Esophagus squamous epithelium (tissue), 5 donors: ENCODE data around the gene LRP1B. TPM values are rescaled to one million over a fixed set of nuclear protein-coding genes. Genes with fewer than 3 reads are reported as not detected.

Experiments used
- DNase-seq: peaks from one replicate; lab custom pipeline; 2025; lab: John Stamatoyannopoulos, UW
- H3K27ac ChIP-seq, 4 donors: fragments of 200-600 bp; sonication (generic); one replicate each; pipeline ENCODE4 v1.5.1; 2016 to 2019; ENCODE audit warnings: mild to moderate bottlenecking in 1 of 4
- H3K27me3 ChIP-seq, 4 donors: fragments of 200-600 bp; sonication (generic); 1 replicate in 3 of 4; 2 replicates in 1 of 4; pipeline versions ENCODE4 v1.5.1 to v1.6.0; 2017 to 2021; ENCODE audit warnings: antibody characterized with exemption in 1 of 4
- H3K36me3 ChIP-seq, 3 donors: fragments of 200-600 bp; sonication (generic); one replicate each; pipeline ENCODE4 v1.5.1; 2016 to 2019
- H3K4me1 ChIP-seq, 3 donors: fragments of 200-600 bp; sonication (generic); one replicate each; pipeline ENCODE4 v1.5.1; 2017 to 2019
- H3K4me3 ChIP-seq, 4 donors: fragments of 200-600 bp; sonication (generic); 1 replicate in 3 of 4; 2 replicates in 1 of 4; pipeline ENCODE4 v1.5.1; 2016 to 2019; ENCODE audit warnings: mild to moderate bottlenecking in 2 of 4, moderate library complexity in 1 of 4
- H3K9me3 ChIP-seq, 3 donors: fragments of 200-600 bp; sonication (generic); one replicate each; pipeline ENCODE4 v1.5.1; 2016 to 2019
- CTCF ChIP-seq, 6 experiments: fragments of 450-650 bp in 4 of 6; fragments of 200-600 bp in 2 of 6; sonication (generic) in 2 of 6; IDR thresholded peaks; one replicate each; pipeline ENCODE4 v1.5.1; 2016 to 2019; ENCODE audit warnings: antibody characterized with exemption in 6 of 6, mild to moderate bottlenecking in 4 of 6, moderate library complexity in 4 of 6
- POLR2A ChIP-seq, 4 donors: fragments of 450-650 bp; IDR thresholded peaks; one replicate each; pipeline ENCODE4 v1.6.1; 2017; ENCODE audit warnings: antibody characterized with exemption in 4 of 4, mild to moderate bottlenecking in 4 of 4, moderate library complexity in 3 of 4
- WGBS, 2 donors: methylation state at CpG; one replicate each; pipeline ENCODE4 v1.1.5; 2018; 5-methylcytosine and 5-hydroxymethylcytosine counted together
- intact Hi-C: fragments of 100-400 bp; cut with DNase I; formaldehyde crosslinking; loops from one replicate; pipeline ENCODE4 v1.15.0; 2022
- total RNA-seq, 4 donors: library from RNA; depleted of rRNA; stranded (reverse); fragments of >200 nt; gene quantifications; one replicate each; pipeline ENCODE4 v1.1.0, GENCODE V29; 2016
- donor health status: DM: yes; HTN: yes; CAD: no.

LRP1B gene
- total RNA-seq, 4 donors from 2014 or later, result 0.04 to 1.1 (median 0.23) TPM

GRCh38 chr2:142076317-142076716, 54.5 kb downstream of the LRP1B start:
- Histone ChIP-seq H3K27ac (no peak overlapping the region), H3K36me3 (no peaks in the 10 kb centered on the region), H3K27me3 (no peaks in the 10 kb centered on the region), H3K4me1 (no peaks in the 10 kb centered on the region), H3K9me3 (no peaks in the 10 kb centered on the region), H3K4me3 (no peak overlapping the region)
- TF ChIP-seq POLR2A (IDR thresholded peaks at IDR 0.05) (no peak), CTCF (IDR thresholded peaks at IDR 0.05) (no peak)
- DNase-seq, result no peak
- intact Hi-C loops, result no loop called here
- WGBS, 2 donors, result 42 to 60% methylated on average over 2 of the region's 2 CpGs

GRCh38 chr2:142075826-142076225, 55.0 kb downstream of the LRP1B start:
- no peak for DNase-seq
- Histone ChIP-seq H3K27me3 (no peaks in the 10 kb centered on the region), H3K9me3 (no peaks in the 10 kb centered on the region), H3K27ac (no peak overlapping the region), H3K4me3 (no peak overlapping the region), H3K4me1 (no peaks in the 10 kb centered on the region), H3K36me3 (no peaks in the 10 kb centered on the region)
- TF ChIP-seq POLR2A (IDR thresholded peaks at IDR 0.05) (no peak), CTCF (IDR thresholded peaks at IDR 0.05) (no peak)
- whole genome bisulfite sequencing, 2 donors, result 60 to 79% methylated on average over 2 of the region's 2 CpGs
- intact Hi-C loops, result no loop called here

- intact Hi-C loops, result no loop called here
- no peak for TF ChIP-seq CTCF (IDR thresholded peaks at IDR 0.05)
- TF ChIP-seq POLR2A (IDR thresholded peaks at IDR 0.05), result no peak
- Histone ChIP-seq H3K27me3 (no peaks in the 10 kb centered on the region), H3K4me1 (no peaks in the 10 kb centered on the region), H3K27ac (no peak overlapping the region), H3K36me3 (no peaks in the 10 kb centered on the region), H3K9me3 (no peaks in the 10 kb centered on the region), H3K4me3 (no peak overlapping the region)
- WGBS, 2 donors, result 67% methylated on average over 4 of the region's 4 CpGs
- DNase-seq, result no peak
These were observed 61.4 kb downstream of the LRP1B start for GRCh38 chr2:142069251-142069888.

DNA sequence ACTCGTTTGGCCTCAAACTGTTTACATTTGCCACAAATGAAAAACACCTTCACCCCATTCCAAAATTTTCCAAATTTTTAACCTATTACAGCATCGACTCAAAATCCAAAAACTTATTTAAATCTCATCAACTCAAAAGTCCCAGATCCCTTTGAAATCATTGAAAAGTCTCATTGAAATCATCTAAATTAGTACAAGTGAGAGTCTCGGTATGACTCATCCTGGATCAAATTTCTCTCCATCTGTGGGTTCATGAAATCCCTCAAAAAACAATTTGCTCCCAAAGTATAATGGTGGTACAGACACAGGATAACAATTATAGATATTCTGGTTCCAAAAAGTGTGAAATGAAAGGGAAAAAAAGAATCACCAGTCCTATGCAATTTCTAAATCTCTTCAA, 65.1 kb downstream of the LRP1B start:
- Histone ChIP-seq H3K9me3 (no peaks in the 10 kb centered on the region), H3K4me1 (no peaks in the 10 kb centered on the region), H3K27ac (no peak overlapping the region), H3K36me3 (no peaks in the 10 kb centered on the region), H3K27me3 (no peaks in the 10 kb centered on the region), H3K4me3 (no peak overlapping the region)
- WGBS, 2 donors, result 69 to 70% methylated on average over 3 of the region's 3 CpGs
- DNase-seq, result no peak
- intact Hi-C loops, result no loop called here
- TF ChIP-seq CTCF (IDR thresholded peaks at IDR 0.05) (no peak), POLR2A (IDR thresholded peaks at IDR 0.05) (no peak)

DNA sequence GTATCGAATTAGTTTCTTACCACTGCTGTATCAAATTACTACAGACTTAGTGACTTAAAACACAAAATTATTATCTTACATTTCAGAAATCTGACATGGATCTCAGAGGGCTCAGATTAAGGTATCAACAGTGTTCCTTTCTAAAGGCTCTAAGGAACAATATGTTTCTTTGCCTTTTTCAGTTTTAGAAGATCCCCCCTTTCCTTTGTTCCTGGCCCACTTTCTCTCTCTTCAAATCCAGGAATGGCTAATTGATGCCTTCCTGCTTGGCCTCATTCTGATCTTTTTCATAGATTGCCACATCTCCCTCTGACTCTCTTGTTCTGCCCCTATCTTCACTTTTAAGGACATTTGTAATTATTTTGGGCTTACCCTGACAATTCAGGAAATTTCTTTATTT, 65.7 kb downstream of the LRP1B start:
- H3K27ac ChIP-seq, result no peak overlapping the region
- no peaks in the 10 kb centered on the region for H3K27me3 ChIP-seq
- no peaks in the 10 kb centered on the region for H3K36me3 ChIP-seq
- H3K4me3 ChIP-seq, result no peak overlapping the region
- no peak for TF ChIP-seq CTCF (IDR thresholded peaks at IDR 0.05)
- TF ChIP-seq POLR2A (IDR thresholded peaks at IDR 0.05), result no peak
- H3K9me3 ChIP-seq, result no peaks in the 10 kb centered on the region
- WGBS, 2 donors, result 57 to 67% methylated on average over 1 of the region's 1 CpG
- H3K4me1 ChIP-seq, result no peaks in the 10 kb centered on the region
- DNase-seq, result no peak
- intact Hi-C loops, result no loop called here
